H7 (cell line): ENCODE results near the gene SCN5A. TPM values are rescaled to one million over a fixed set of nuclear protein-coding genes. Genes with fewer than 3 reads are reported as not detected.
"Not testable (repeated sequence)": the region's sequence is repeated elsewhere in the genome, so short reads cannot be mapped to it uniquely, and the experiment has no call there.

Experiments
- DNase-seq: peaks from one replicate; pipeline ENCODE4 v3.0.0; 2012
- H3K27me3 ChIP-seq: 2 replicates; pipeline ENCODE4 v1.6.0; 2011; ENCODE audit warnings: mild to moderate bottlenecking, low read length; ENCODE audit not compliant: control insufficient read depth, insufficient read depth
- H3K36me3 ChIP-seq: replicated peaks from 2 replicates; pipeline ENCODE4 v1.5.1; 2011; ENCODE audit warnings: low read length; ENCODE audit not compliant: control insufficient read depth, insufficient read depth
- H3K4me3 ChIP-seq: 2 replicates; pipeline ENCODE4 v1.5.1; 2011; ENCODE audit warnings: low read depth, mild to moderate bottlenecking, control low read depth, low read length, moderate library complexity; ENCODE audit not compliant: insufficient read depth
- total RNA-seq: library from RNA; depleted of rRNA; stranded (reverse); fragments of >200 nt; shearing (Covaris generic); gene quantifications from 2 replicates; pipeline ENCODE4 v1.2.3, GENCODE V29; 2014

SCN5A gene
- total RNA-seq, 1 experiment from 2014 or later, result 2.9 TPM

DNA sequence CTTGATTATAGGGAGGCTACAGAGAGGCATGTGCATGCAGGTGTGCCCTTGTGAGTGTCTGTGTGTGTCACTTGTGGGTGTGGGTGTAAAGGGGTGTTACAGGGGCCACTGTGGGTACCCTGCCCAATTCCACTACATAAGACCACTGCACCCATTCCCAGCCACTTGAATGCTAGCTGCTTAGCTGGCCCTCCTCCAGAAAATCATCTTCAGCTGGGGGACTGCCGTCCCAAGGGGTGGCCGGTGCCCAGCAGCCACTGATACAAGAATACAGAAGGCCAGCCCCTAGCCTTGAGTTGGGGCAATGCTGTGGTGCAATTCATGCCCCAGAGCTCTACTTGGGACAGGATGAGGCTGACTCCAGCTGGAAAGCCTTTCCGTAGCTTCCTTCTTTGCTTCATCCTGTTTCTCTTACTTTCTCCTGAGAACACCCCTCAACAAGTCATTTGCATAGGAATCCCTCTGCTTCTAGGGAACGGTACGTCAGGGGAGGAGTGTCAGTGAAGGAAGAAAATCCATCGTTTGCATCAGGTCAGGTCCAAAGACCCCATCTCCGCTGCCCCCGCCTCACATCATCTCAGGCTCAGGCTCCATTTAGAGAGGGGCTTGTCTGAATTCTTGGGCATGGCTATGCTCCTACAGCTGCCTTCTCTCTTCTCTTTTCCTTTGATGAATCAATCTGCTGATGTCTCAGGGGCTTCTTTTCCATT, 72.0 kb downstream of the SCN5A start:
- peak; percentile 13 for DNase-seq
- H3K36me3 ChIP-seq, result no peaks in the 10 kb centered on the region

DNA sequence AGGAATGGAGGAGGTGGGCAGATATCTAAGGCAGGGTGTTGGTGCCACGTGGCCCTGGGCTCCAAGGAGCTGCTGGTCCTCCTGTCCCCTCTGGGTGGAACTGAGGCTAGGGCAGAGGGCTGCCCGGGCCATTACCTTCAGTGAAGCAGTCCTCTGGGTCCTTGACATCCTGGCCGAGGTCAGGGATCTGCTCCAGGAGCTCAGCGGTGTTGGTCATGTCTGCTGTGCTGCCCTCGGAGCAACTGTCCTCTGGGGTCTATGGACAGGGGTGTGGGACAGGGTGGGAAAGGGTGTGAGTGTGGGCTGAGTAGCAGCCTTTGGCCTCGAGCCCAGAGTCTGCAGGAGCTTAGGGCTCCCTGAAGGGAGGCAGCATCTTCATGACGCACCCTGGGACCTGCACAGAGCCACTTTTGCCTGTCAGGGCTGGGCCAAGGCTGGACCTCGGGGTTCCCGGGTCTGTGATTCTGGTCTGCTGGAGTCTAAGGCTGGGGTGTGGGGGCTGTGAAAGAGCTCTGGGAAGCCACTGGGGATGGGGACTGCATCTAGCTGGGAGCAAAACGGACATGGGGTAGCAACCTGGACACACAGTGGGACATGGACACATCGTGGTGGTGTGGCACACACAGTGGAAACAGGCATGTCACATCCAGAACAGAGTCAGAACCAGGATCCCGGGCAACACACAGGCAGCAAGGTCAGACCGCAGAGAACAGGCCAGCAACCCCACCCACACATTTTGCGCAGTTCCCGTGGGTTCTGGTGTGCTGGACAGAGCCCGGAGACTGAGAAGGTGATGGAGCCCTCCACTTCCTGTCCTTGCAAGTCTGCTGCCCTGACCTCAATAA, 72.7 kb downstream of the SCN5A start:
- no peak overlapping the region for H3K4me3 ChIP-seq
- H3K27me3 ChIP-seq, result no peaks in the 10 kb centered on the region
- H3K36me3 ChIP-seq, result no peaks in the 10 kb centered on the region
- no peak for DNase-seq

More for the DNA sequence above, 72.0 kb downstream of the SCN5A start:
- Histone ChIP-seq H3K27me3 (no peaks in the 10 kb centered on the region), H3K4me3 (no peak overlapping the region)

DNA sequence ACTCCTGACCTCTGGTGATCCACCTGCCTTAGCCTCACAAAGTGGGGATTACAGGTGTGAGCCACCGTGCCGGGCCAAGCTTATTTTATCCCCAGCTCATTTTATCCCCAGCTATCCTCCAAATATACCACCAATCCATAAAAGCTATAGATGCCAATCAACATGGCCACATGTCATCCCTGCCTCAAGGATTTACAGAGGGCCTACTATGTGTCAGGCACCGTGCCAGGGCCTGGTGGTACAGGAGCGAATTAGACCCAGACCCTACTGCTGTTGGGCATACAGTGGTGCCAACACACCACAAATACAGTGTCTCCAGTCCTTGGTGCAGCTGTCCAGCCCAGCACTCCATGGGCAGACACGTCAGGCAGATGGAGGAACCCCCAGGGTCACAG, 73.4 kb downstream of the SCN5A start:
- DNase-seq, result no peak
- no peaks in the 10 kb centered on the region for H3K27me3 ChIP-seq

DNA sequence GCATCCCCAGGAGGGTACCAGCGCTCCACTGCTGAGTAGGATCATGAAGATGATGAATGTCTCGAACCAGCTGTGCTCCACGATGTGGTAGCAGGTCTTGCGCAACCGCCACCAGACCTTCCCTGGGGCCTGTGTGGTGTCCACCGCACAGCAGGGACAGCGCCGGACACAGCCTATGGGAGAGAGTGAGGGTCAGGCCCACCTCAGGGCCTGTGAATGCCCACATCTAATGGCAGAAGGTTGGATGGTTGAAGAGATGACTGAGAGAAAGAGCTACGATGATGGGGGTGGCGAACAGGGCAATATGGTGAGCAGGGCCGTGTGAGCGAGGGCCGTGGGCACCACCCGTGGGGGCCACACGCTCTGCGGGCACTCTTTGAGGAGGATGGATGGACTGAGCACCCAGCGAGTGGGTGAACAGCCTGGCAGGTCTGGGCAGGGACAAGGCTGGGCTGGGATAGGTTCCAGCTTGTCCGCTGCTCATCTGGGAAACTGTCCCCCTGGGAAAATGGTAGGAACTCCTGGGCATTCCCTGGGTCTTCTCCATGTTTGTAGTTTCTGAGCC, 74.1 kb downstream of the SCN5A start:
- Histone ChIP-seq H3K27me3 (no peaks in the 10 kb centered on the region), H3K4me3 (no peak overlapping the region)
- no peak for DNase-seq

More for the DNA sequence above, 73.4 kb downstream of the SCN5A start:
- no peak overlapping the region for H3K4me3 ChIP-seq
- H3K36me3 ChIP-seq, result no peaks in the 10 kb centered on the region

DNA sequence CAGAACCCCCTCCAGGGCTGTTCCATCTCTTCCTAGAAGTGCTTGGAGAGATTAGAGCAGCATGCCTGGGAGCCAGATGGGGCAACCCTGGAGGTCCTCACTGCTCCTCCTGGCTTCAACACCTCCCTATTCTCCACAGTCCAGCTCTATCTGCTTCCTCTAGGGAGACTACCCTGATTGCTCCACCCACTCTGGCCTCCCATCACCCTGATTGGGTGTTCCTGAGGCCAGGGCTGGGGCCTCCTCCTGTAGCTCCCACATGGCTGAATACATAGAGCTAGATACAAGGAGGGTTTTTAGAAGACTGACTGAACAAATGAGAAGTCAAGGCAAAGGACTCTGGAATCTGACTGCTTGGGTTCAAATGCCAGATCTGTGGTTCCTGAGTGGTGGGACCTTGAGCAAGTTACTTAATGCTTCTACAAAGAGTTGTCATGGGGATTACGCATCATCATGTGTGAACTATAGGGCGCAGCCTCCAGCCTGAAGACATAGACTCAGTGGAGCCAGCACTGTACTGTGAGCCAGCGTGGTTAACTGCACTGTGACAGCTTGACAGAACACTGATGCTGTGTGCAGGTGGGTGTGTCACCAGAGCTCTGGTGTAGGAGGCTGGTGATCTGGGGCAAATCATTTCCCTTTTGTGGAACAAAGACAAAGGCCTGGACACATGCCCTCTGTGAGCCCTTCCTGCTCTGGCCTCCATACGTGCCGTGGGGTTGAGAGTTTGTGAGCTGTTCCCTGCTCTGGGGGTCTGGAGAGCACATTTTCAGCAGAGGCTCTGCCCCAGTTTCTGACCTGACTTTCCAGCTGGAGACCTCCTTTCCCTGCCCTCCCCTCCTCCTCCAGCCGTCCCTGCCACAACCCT, 74.8 kb downstream of the SCN5A start:
- H3K36me3 ChIP-seq, result no peaks in the 10 kb centered on the region
- no peak for DNase-seq
- H3K4me3 ChIP-seq, result no peak overlapping the region
- no peaks in the 10 kb centered on the region for H3K27me3 ChIP-seq

More for the DNA sequence above, 74.1 kb downstream of the SCN5A start:
- no peaks in the 10 kb centered on the region for H3K36me3 ChIP-seq

DNA sequence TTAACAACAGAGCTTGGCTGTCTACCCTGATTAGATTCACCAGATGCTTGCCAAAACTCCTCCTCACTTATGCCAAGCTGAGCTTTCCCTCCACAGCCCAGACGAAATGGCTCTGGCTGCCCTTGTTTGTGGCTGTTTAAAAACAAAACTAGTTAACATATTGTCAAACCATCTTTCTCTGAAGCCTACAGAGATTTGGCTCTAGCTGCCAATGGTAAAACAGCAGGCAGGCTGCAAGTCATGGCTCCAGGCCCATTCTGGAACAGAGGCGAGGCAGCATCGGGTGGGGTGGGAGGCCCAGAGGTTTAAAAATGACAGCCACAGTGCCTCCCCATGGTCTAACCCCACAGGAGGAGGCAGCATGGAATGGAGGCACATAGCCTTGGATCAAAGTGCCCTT, 75.9 kb downstream of the SCN5A start:
- Histone ChIP-seq H3K36me3 (no peaks in the 10 kb centered on the region), H3K27me3 (no peaks in the 10 kb centered on the region), H3K4me3 (no peak overlapping the region)
- DNase-seq, result no peak

DNA sequence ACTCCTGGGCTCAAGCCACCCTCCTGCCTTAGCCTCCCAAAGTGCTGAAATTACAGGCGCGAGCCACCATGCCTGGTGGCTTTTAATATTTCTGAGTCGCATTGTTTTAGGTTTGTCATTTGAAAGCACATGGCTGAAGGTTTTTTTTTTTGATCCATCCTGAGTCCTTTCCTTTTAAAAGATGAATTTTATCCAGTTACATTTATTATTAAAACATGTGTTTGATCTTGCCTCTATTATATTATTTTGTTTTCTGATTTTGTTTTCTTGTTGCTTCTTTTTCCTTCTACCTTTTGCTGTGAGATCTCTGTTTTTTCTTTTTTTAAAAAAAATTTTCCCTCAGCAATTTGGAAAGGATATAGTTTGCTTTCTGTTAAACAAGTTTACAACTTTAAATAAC, 76.4 kb downstream of the SCN5A start:
- H3K36me3 ChIP-seq, result no peaks in the 10 kb centered on the region
- H3K4me3 ChIP-seq, result no peak overlapping the region
- no peak for DNase-seq
- H3K27me3 ChIP-seq, result no peaks in the 10 kb centered on the region

DNA sequence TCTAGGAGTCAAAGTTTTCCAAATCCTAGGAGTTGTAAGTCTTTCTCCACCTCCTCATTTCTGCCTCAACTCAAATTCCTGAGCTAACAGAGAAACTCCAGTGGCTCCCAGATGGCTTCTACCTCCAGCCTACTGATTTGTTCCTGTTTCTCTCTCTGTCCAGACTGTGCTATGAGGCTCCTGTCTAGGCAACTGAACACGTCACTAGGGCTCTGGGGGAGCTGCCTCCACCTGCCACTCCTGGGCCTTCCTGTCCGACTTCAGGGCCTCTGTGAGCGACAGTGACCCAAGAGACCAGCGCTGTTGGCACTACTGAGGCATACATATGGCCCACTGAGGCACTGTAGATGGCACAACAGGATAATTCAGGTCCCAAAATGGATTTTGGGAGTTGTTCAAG, 82.0 kb downstream of the SCN5A start:
- Histone ChIP-seq H3K36me3 (no peaks in the 10 kb centered on the region), H3K27me3 (no peaks in the 10 kb centered on the region), H3K4me3 (no peak overlapping the region)
- no peak for DNase-seq

DNA sequence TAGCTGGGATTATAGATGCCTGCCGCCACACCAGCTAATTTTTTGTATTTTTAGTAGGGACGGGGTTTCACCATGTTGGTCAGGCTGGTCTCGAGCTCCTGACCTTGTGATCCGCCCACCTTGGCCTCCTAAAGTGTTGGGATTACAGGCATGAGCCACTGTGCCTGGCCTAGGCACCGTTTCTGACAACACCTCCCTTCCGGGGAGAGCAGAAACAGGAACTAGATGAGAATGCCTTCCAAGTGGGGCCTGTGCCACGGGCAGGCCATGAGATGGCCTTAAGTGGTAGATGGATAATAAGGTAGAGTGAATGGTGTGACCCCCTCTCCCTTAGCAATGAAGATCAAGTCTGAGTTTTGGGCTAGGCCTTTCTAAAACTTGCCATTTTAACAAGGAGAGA, 82.7 kb downstream of the SCN5A start:
- DNase-seq, H3K4me3 ChIP-seq, H3K36me3 ChIP-seq, H3K27me3 ChIP-seq: not testable (repeated sequence)

DNA sequence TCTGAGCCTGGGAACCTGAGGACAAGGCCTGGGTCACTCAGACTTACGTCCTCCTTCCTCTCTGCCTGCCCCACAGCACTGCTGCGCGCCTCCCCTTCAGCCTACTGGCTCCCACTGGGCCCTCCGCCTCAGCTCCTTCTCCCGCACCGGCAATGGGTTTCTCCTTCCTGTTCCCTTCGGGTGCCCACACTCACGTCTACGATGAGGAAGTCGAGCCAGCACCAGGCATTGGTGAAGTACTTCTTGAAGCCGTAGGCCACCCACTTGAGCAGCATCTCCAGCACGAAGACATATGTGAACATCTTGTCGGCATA, 83.3 kb downstream of the SCN5A start:
- H3K27me3 ChIP-seq, result no peaks in the 10 kb centered on the region
- H3K36me3 ChIP-seq, result no peaks in the 10 kb centered on the region
- no peak overlapping the region for H3K4me3 ChIP-seq
- no peak for DNase-seq

DNA sequence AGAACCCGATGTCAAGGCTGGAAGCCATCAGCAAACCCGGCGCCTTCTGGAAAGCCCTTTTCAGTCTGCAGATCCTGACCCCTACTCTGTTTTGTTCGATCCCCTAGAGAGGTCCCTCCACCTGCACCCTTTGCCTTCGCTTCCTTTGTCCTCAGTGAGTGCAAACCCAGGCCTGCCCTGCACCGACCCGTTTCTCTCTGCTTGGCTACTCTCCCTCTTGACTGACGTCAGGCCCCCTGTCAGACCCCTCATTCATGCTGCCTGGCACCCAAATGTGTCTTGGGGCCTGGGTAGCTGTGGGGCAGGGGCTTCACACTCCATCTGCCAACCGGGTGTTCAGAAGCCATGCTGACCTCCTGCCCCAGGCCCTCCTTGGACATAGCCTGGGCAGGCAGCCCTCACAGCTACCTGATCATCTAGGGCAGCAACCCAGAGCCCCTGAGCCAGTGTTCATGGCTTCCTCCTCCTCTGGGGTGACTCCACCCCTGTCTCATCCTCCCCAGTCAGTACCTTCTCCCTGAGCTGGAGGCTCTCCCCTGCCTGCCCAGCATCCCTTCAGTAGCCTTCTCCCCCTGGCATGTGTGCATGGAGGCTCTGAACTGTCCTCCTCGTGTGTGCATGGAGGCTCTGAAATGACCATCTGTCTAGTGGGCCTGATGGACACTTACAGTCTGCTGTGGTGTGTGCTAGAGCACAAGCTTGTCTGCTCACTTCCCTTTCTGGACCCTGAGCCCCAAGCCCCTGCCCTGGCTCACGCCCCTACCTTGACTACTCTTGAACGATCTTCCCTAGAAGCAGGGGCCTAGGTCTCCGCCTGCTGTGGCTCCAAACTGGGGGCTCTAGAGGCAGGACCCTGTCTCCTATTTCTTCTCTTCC, 83.9 kb downstream of the SCN5A start:
- Histone ChIP-seq H3K4me3 (no peak overlapping the region), H3K36me3 (no peaks in the 10 kb centered on the region), H3K27me3 (no peaks in the 10 kb centered on the region)
- DNase-seq, result no peak

DNA sequence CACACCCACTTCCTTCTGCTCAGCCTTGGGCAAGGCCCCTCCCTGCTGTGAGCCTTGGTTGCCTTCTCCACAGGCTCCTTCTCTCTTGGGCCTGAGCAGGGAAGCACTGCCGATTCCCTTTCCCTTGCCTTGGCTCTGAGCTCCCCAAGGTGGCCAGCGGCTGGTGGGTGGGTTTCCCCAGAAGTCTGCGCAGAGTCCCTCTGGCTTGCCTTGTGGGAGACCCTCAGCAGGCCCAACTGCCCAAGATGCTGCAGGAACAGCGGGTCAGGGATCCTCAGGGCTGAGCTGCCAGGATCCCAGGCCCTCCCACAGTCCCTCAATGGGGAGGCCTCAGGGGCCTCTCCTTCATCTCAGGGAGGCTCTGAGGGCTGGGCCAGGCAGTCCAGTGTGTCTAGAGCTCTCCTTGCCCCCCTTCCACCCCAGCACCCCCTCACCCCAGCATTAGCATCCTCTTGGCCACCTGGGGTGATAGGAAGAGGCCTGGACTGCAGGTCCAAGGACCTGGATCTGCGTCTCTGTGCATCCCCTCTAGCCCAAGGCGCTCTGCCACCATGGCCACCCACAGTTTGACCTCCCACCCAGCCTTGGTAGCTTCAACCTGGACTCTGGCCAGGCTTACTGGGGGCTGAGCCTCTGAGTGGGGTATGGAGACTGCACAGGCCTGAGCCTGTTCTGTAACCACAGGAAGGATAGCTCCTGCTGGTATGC, 84.7 kb downstream of the SCN5A start:
- DNase-seq, result no peak
- H3K36me3 ChIP-seq, result no peaks in the 10 kb centered on the region
- no peaks in the 10 kb centered on the region for H3K27me3 ChIP-seq
- H3K4me3 ChIP-seq, result no peak overlapping the region

DNA sequence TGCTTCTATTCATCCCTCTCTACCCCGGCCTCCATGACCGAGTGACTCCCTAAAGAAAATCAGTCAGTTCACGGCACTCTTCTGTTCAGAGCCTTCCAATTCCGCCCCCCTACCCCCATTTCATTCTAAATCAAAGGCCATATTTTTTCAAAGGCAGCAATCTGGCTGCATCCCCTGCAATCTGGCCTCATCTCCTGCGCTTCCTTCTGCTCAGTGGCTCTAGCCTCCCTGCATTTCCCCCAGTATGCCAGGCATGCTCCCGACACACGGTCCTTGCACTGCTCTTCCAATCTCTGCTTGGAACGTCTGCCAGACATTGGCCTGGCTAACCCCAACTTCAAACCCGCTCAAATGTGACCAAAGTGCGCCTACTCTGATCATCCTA, 85.6 kb downstream of the SCN5A start:
- H3K27me3 ChIP-seq, result no peaks in the 10 kb centered on the region
- DNase-seq, result no peak

More for the DNA sequence above, 85.6 kb downstream of the SCN5A start:
- Histone ChIP-seq H3K4me3 (no peak overlapping the region), H3K36me3 (no peaks in the 10 kb centered on the region)
